Measurements from ENCODE around the gene SSTR5.

Gene SSTR5

DNA sequence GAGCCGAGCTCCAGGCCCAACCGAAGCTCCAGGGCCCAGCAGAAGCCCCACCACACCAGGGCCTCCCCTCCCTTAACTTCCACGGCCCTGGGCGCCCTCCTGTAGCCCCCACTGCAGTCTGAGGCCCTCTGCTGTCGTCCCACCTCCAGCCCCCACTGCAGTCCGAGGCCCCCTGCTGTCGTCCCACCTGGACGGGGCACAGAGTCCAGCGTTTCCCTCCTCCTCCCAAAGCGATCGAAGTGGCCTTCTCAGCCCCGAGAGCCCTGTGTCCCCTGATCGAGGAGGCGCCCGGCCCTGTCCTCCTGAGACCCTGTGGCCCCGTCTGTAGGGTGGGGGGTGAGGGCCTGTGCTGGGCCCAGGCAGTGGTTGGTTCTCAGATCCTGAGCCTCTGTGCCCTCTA is 54.6 kb downstream of the SSTR5 start:
- DNase-seq, result no peak

DNA sequence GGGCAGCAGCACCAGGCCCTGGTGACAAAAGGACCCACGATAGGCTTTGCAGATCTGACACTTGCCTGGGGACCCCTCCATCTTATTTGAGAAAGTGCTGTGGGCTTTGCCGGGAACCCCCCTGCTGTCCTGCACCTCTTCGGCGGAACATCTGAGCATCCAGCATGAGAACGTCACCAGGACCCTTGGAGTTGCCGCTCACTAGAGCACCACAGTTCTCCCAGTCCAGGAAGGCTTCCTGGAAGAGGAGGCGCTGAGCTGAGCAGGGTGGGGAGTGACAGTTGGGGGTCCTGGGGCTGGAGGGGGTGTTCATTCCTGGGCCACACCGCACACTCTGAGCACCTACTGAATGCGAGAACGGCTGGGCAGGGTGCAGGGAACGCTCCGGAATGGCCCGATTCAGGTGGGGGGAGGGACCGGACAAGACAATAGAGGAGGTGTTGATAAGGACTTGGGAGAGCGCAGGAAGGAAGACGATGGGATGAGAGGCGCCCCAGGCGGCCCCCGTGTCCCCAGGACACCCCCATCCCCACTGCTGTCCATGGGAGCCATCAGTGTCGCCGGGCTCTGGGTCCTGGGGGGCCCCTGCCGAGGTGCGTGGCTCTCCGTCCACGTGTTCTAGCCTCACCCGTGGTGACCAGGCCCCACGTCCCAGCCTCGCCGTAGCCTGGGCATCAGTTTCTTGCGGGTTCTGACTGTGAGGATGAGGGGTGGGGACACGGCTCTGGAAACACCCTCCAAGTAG is 55.6 kb downstream of the SSTR5 start:
- DNase-seq, result no peak

DNA sequence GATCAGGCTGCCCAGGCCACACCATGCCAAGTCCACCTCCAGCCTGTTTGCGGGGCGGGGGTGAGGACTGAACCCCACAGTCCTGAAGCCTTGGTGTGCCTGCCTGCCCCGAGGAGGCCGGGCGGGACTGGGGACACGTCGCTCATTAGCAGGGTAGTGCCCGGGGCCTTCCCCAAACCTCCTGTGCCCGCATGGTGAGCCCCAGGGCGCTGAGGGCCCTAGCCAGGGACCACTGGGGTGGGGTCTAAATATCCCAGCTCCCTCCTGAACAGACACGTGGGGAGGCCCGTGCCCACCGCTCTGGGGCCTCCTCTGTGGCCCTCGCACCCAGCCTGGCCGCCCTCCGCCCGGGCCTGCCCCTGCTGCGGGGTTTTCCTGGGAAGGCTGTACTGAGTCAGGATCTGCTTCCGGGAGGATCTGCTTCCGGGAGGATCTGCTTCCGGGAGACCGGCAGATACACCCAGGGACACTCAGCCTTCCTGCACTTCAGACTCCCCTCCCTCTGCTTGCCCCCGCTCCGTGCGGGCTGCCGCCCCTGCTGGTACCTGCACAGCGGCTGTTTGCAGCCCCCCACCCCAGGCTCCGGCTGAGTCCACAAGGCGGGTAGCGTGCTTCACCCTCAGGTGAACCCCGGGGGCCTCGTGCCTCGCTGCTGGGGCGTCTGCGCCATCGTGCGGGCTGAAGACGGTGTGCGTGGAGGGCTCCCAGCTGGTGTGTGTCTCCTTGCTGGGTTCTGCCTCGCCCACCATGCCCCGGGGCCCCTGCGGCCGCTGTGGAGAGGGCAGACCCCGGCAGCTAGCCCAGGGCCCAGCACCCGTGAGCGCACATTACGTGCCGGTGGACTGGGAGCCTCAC is 56.8 kb downstream of the SSTR5 start:
- no peak for DNase-seq

DNA sequence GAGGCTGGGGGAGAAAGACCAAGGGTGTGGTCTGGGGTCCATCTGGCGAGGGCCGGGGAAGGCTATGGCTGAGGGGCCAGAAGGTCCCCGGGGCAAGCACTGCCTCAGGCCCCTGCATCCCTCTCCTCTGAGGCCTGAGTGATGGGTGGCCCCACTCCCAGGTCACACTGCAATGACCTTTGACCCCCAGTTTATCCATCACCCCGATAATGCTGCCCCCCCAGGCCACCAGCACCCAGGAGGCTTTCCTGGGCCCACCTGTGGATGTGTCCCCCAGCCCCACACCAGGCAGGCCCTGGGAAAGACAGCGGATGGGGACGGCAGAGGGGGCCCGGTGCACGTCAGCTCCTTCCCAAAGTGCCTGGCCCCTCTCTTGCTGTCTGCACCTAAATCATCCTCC is 57.8 kb downstream of the SSTR5 start:
- DNase-seq, result no peak

Data from activated naive CD4-positive, alpha-beta T cell treated with anti-CD3 and anti-CD28 coated beads, Interleukin-2, amount 50 U/mL, for 16 hours (primary cell).